Hepatocyte (in vitro differentiated cells): ENCODE results near the gene PRKAR1B. TPM values are rescaled to one million over a fixed set of nuclear protein-coding genes. Genes with fewer than 3 reads are reported as not detected.

Source experiments
- DNase-seq: peaks from one replicate; pipeline ENCODE4 v3.0.0-alpha.2; 2016; ENCODE audit warnings: low spot score
- H2AFZ ChIP-seq: fragments of 200-600 bp; sonication (generic); 2 replicates; pipeline ENCODE4 v1.6.0; 2016; ENCODE audit warnings: antibody characterized with exemption, mild to moderate bottlenecking
- H3K27ac ChIP-seq: fragments of 200-600 bp; sonication (generic); 2 replicates; pipeline ENCODE4 v1.5.1; 2016; ENCODE audit warnings: mild to moderate bottlenecking
- H3K27me3 ChIP-seq: fragments of 200-600 bp; sonication (generic); 2 replicates; pipeline ENCODE4 v1.6.1; 2016
- H3K36me3 ChIP-seq: fragments of 200-600 bp; sonication (generic); replicated peaks from 2 replicates; pipeline ENCODE4 v1.5.1; 2016; ENCODE audit warnings: low read depth; ENCODE audit not compliant: insufficient read depth
- H3K4me1 ChIP-seq: fragments of 200-600 bp; sonication (generic); 2 replicates; pipeline ENCODE4 v1.5.1; 2016; ENCODE audit warnings: mild to moderate bottlenecking, moderate library complexity; ENCODE audit not compliant: insufficient read depth
- H3K4me2 ChIP-seq: fragments of 200-600 bp; sonication (generic); 2 replicates; pipeline ENCODE4 v1.6.0; 2016
- H3K4me3 ChIP-seq: fragments of 200-600 bp; sonication (generic); 2 replicates; pipeline ENCODE4 v1.5.1; 2016; ENCODE audit warnings: mild to moderate bottlenecking
- H3K79me2 ChIP-seq: fragments of 200-600 bp; sonication (generic); 2 replicates; pipeline ENCODE4 v1.6.0; 2017; ENCODE audit warnings: mild to moderate bottlenecking
- H3K9me2 ChIP-seq: fragments of 200-600 bp; sonication (generic); replicated peaks from 2 replicates; pipeline ENCODE4 v1.6.0; 2017; ENCODE audit warnings: mild to moderate bottlenecking; ENCODE audit not compliant: insufficient read depth
- H3K9me3 ChIP-seq: fragments of 200-600 bp; sonication (generic); 2 replicates; pipeline ENCODE4 v1.5.1; 2016; ENCODE audit warnings: low read depth, mild to moderate bottlenecking
- H4K20me1 ChIP-seq: fragments of 200-600 bp; sonication (generic); 2 replicates; pipeline ENCODE4 v1.6.0; 2016; ENCODE audit warnings: mild to moderate bottlenecking; ENCODE audit not compliant: insufficient read depth, poor library complexity, severe bottlenecking
- CTCF ChIP-seq: fragments of 200-600 bp; sonication (generic); IDR thresholded peaks from 2 replicates; pipeline ENCODE4 v1.5.1; 2016; ENCODE audit warnings: antibody characterized with exemption, mild to moderate bottlenecking; ENCODE audit not compliant: poor library complexity
- EZH2 ChIP-seq: fragments of 200-600 bp; sonication (generic); IDR thresholded peaks from 2 replicates; pipeline ENCODE4 v1.6.1; 2016; ENCODE audit warnings: antibody characterized with exemption, mild to moderate bottlenecking, borderline replicate concordance
- EZH2phosphoT487 ChIP-seq: fragments of 200-600 bp; sonication (generic); IDR thresholded peaks from one replicate; pipeline ENCODE4 v1.6.1; 2018; ENCODE audit warnings: antibody characterized with exemption, mild to moderate bottlenecking, low read depth, moderate library complexity; ENCODE audit not compliant: unreplicated experiment, severe bottlenecking
- WGBS: methylation state at CpG from one replicate; pipeline ENCODE4 v1.1.6; 2016; ENCODE audit warnings: low lambda C conversion rate; ENCODE audit errors: missing lambda C conversion rate; 5-methylcytosine and 5-hydroxymethylcytosine counted together
- polyA plus RNA-seq: library from polyadenylated mRNA; unstranded; fragments of >200 nt; fragmentation: Nextera tagmentation; extraction: Ambion mirVana; gene quantifications from 2 replicates; pipeline ENCODE4 v1.2.1, GENCODE V29; 2016
- total RNA-seq: library from RNA; depleted of rRNA; stranded (reverse); fragments of >200 nt; gene quantifications from 2 replicates; pipeline ENCODE4 v1.2.3, GENCODE V29; 2014

PRKAR1B gene
- total and polyA plus RNA-seq, 2 experiments from 2014 or later: 16.6 to 28.7 TPM

- H3K36me3 ChIP-seq: no peaks in the 10 kb centered on the region
- H3K79me2 ChIP-seq: no peaks in the 10 kb centered on the region
- WGBS: 91% methylated on average over 13 of the region's 14 CpGs
- peaks cover 21% of the 10 kb centered on the region for H3K4me1 ChIP-seq
- no peak overlapping the region for H2AFZ ChIP-seq
- H3K9me3 ChIP-seq: no peaks in the 10 kb centered on the region
- no peaks in the 10 kb centered on the region for H4K20me1 ChIP-seq
- H3K4me3 ChIP-seq: no peak overlapping the region
- no peak for TF ChIP-seq CTCF
- no peak for TF ChIP-seq EZH2
- no peak for TF ChIP-seq EZH2phosphoT487
- H3K4me2 ChIP-seq: no peak overlapping the region
- H3K27ac ChIP-seq: peak overlapping the region; percentile 90
- H3K9me2 ChIP-seq: no peaks in the 10 kb centered on the region
- H3K27me3 ChIP-seq: no peaks in the 10 kb centered on the region
- no peak for DNase-seq
Measured at GRCh38 chr7:770336-770735, 43.3 kb upstream of the PRKAR1B start.

DNA sequence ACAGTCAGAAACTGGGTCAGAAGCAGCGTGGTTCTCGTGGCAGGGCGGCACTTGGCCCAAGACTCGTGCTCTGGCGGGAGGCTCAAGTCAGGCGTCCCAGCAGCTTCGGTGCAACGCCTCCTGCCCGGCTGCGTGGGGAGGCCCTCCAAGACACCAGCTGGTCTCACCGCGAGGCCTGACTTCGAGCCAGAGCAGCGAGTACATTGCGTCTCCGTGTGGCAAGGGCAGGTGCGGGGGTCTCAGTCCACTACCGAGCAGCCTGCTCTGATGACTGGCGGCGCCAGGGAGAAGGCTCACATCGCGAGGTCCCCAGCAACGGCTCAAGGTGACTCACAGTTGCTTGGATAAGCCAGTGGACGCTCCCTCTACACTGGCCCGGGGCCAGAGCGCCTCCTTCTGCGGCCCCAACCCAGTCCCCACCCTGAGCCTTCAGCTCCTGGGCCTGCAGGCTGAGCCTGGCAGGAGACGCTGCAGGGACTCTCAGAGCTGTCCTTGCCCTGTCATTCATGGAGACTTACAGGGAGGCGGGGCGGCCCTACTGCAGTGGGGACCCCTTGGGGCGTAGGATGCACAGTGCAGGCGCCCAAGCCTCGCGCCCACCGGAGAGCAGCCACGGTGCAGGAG lies 41.9 kb upstream of the PRKAR1B start:
- Histone ChIP-seq H3K27ac (no peak overlapping the region), H3K4me1 (peaks cover 21% of the 10 kb centered on the region), H3K9me3 (no peaks in the 10 kb centered on the region), H2AFZ (no peak overlapping the region), H3K4me3 (no peak overlapping the region), H3K4me2 (no peak overlapping the region), H4K20me1 (no peaks in the 10 kb centered on the region), H3K9me2 (no peaks in the 10 kb centered on the region), H3K27me3 (no peaks in the 10 kb centered on the region), H3K36me3 (no peaks in the 10 kb centered on the region), H3K79me2 (no peaks in the 10 kb centered on the region)
- WGBS: 92% methylated on average over 36 of the region's 36 CpGs
- peak; percentile 22 for DNase-seq
- TF ChIP-seq CTCF: no peak

GRCh38 chr7:767941-768731 lies 41.1 kb upstream of the PRKAR1B start:
- no peak overlapping the region for H2AFZ ChIP-seq
- no peak for DNase-seq
- no peaks in the 10 kb centered on the region for H3K9me3 ChIP-seq
- WGBS: 96% methylated on average over 57 of the region's 65 CpGs
- H3K9me2 ChIP-seq: no peaks in the 10 kb centered on the region
- no peak overlapping the region for H3K4me2 ChIP-seq
- H3K36me3 ChIP-seq: no peaks in the 10 kb centered on the region
- TF ChIP-seq EZH2: no peak
- TF ChIP-seq EZH2phosphoT487: no peak
- no peak for TF ChIP-seq CTCF
- no peak overlapping the region for H3K4me3 ChIP-seq
- H3K27me3 ChIP-seq: no peaks in the 10 kb centered on the region
- H3K27ac ChIP-seq: no peak overlapping the region
- no peaks in the 10 kb centered on the region for H3K79me2 ChIP-seq
- H3K4me1 ChIP-seq: peaks cover 21% of the 10 kb centered on the region
- H4K20me1 ChIP-seq: no peaks in the 10 kb centered on the region
